Measurements from ENCODE around the gene CX3CL1.

DNA sequence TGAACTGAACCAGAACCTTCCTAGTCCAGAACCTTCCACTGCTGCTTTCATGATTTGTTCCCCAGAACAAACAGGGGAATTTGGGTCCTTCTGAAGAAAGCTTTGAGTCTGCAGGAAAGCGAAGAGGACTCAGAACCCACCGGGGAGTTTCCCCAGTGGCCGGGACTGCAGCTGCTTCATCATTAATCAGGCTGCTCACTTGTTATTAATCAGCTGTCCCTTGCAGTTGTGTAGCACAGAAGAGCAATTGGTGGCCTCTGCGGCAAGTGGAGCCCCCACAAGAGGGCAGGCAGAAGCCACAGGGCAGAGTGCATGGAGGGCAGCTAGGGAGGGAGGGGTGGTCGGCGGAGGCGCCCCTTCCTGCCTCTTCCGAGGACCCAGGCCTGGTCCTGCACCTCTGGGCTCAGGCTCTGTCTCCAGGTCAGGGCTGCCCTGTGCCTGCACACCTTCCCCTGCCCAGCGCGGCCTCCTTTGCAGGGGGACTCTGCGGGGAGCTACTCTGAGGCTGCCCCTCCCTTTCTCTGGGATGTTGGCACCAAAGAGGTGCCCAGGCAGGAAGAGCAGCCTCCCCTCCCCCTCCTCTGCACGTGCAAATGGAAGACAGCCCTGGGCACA lies 39.2 kb downstream of the CX3CL1 start:
- no peak for TF ChIP-seq CTCF (IDR thresholded peaks at IDR 0.05; ENCODE audit: borderline replicate concordance, extremely low read depth, low read length, poor library complexity, severe bottlenecking)
- no peak for TF ChIP-seq EZH2 (IDR thresholded peaks at IDR 0.05; ENCODE audit: borderline replicate concordance, low read depth, low read length, severe bottlenecking)

Measured in DND-41 (cell line).